COR-L47 (cell line): ENCODE results near the gene DCN.

ENCODE experiments used
- DNase-seq: peaks from one replicate; lab custom pipeline; 2025; lab: John Stamatoyannopoulos, UW

The DCN gene

GRCh38 chr12:91138337-91138920 is 44.2 kb downstream of the DCN start:
- no peak for DNase-seq

- DNase-seq: no peak
Observed at GRCh38 chr12:91133871-91134270, 48.7 kb downstream of the DCN start.

- DNase-seq: no peak
Observed at GRCh38 chr12:91129662-91130362, 52.8 kb downstream of the DCN start.

GRCh38 chr12:91127751-91128150 is 54.9 kb downstream of the DCN start:
- DNase-seq: no peak

- no peak for DNase-seq
Observed at GRCh38 chr12:91127306-91127705, 55.3 kb downstream of the DCN start.

- DNase-seq: no peak
Observed at GRCh38 chr12:91126516-91126915, 56.1 kb downstream of the DCN start.

GRCh38 chr12:91123236-91123916 is 59.2 kb downstream of the DCN start:
- DNase-seq: no peak

- DNase-seq: no peak
Observed at GRCh38 chr12:91120781-91121180, 61.8 kb downstream of the DCN start.

- no peak for DNase-seq
Observed at GRCh38 chr12:91119089-91119488, 63.5 kb downstream of the DCN start.

GRCh38 chr12:91113621-91114020 is 69.0 kb downstream of the DCN start:
- no peak for DNase-seq

GRCh38 chr12:91111366-91112325 is 71.0 kb downstream of the DCN start, which contains the start of gene LUM:
LUM (minus strand) TSS chr12:91111494; CDS start chr12:91108979, 2,515 bp downstream.
- DNase-seq: no peak

GRCh38 chr12:91110311-91110924 is 72.2 kb downstream of the DCN start:
- no peak for DNase-seq

- no peak for DNase-seq
Observed at GRCh38 chr12:91109581-91110310, 72.9 kb downstream of the DCN start.

GRCh38 chr12:91109148-91109564 is 73.5 kb downstream of the DCN start:
- DNase-seq: peak; percentile 34

GRCh38 chr12:91108196-91108755 is 74.3 kb downstream of the DCN start:
- no peak for DNase-seq

- DNase-seq: no peak
Observed at GRCh38 chr12:91106283-91106682, 76.3 kb downstream of the DCN start.

- DNase-seq: no peak
Observed at GRCh38 chr12:91105807-91106206, 76.8 kb downstream of the DCN start.

- no peak for DNase-seq
Observed at GRCh38 chr12:91104812-91105466, 77.7 kb downstream of the DCN start.

- no peak for DNase-seq
Observed at GRCh38 chr12:91103624-91104023, 79.0 kb downstream of the DCN start.

- no peak for DNase-seq
Observed at GRCh38 chr12:91103101-91103500, 79.5 kb downstream of the DCN start.
